B cell (primary cell): ENCODE measurements around the gene DGCR8. TPM values are rescaled to one million over a fixed set of nuclear protein-coding genes. Genes with fewer than 3 reads are reported as not detected.

ENCODE experiments used
- ATAC-seq: fragments of 200-7000 bp; cut with Tn5 transposase; one replicate; pipeline ENCODE4 v1.10.0; 2021; ENCODE audit warnings: low read depth, mild to moderate bottlenecking, moderate number of reproducible peaks, moderate library complexity
- CTCF ChIA-PET: fragments of 350-600 bp; sonication (Branson Sonifier 250); formaldehyde crosslinking; loops from one replicate; lab custom pipeline; 2021; ENCODE audit warnings: antibody characterized with exemption, inconsistent platforms; lab: Charles Lee
- POLR2A ChIA-PET: fragments of 350-600 bp; sonication (Branson Sonifier 250); formaldehyde crosslinking; loops from one replicate; lab custom pipeline; 2021; ENCODE audit warnings: antibody characterized with exemption; lab: Charles Lee
- DNase-seq: peaks from one replicate; pipeline ENCODE4 v3.0.0; 2013
- H2AFZ ChIP-seq: 2 replicates; pipeline ENCODE4 v1.6.1; 2012; ENCODE audit warnings: mild to moderate bottlenecking, low read depth, low read length; ENCODE audit not compliant: insufficient read depth, poor library complexity, severe bottlenecking
- H3K27ac ChIP-seq, 2 donors: 1 replicate in 1 of 2; 2 replicates in 1 of 2; pipeline ENCODE4 v1.5.1; 2012 to 2013; ENCODE audit warnings: low read length in 2 of 2, mild to moderate bottlenecking in 2 of 2, moderate library complexity in 1 of 2
- H3K27me3 ChIP-seq, 4 experiments: fragments of 200-600 bp in 1 of 4; sonication (generic) in 1 of 4; replicated peaks in 1 of 4; 1 replicate in 2 of 4; 2 replicates in 2 of 4; pipeline versions ENCODE4 v1.6.1 to v1.7.0; 2013 to 2016; ENCODE audit warnings: low read length in 3 of 4, mild to moderate bottlenecking in 2 of 4, mixed read lengths in 1 of 4, moderate library complexity in 1 of 4; ENCODE audit not compliant: insufficient read depth in 4 of 4, control insufficient read depth in 3 of 4; ENCODE audit errors: control extremely low read depth in 1 of 4
- H3K36me3 ChIP-seq, 2 experiments: replicated peaks in 1 of 2; 1 replicate in 1 of 2; 2 replicates in 1 of 2; pipeline versions ENCODE4 v1.6.1 to v1.7.1; 2013; ENCODE audit warnings: low read length in 1 of 2; ENCODE audit not compliant: insufficient read depth in 2 of 2, control insufficient read depth in 1 of 2; ENCODE audit errors: control extremely low read depth in 1 of 2, extremely low read depth in 1 of 2
- H3K4me1 ChIP-seq, 2 donors: fragments of 200-600 bp in 1 of 2; sonication (generic) in 1 of 2; 1 replicate in 1 of 2; 2 replicates in 1 of 2; pipeline versions ENCODE4 v1.5.1 to v1.6.1; 2013 to 2017; ENCODE audit warnings: low read length in 2 of 2; ENCODE audit not compliant: control insufficient read depth in 2 of 2, insufficient read depth in 2 of 2
- H3K4me2 ChIP-seq: replicated peaks from 2 replicates; pipeline ENCODE3; 2012; ENCODE audit warnings: mild to moderate bottlenecking, low read depth, low read length; ENCODE audit not compliant: poor library complexity, severe bottlenecking
- H3K4me3 ChIP-seq, 5 experiments: fragments of 200-600 bp in 1 of 5; sonication (generic) in 1 of 5; 1 replicate in 3 of 5; 2 replicates in 2 of 5; pipeline versions ENCODE4 v1.5.1 to v1.7.0; 2011 to 2016; ENCODE audit warnings: low read length in 4 of 5, mild to moderate bottlenecking in 4 of 5, low read depth in 2 of 5, control low read depth in 1 of 5, moderate library complexity in 1 of 5; ENCODE audit not compliant: insufficient read depth in 1 of 5; ENCODE audit errors: control extremely low read depth in 1 of 5, extremely low read depth in 1 of 5
- H3K79me2 ChIP-seq: fragments of 200-600 bp; sonication (generic); one replicate; pipeline ENCODE4 v1.6.0; 2016; ENCODE audit warnings: low read length; ENCODE audit not compliant: control insufficient read depth, insufficient read depth
- H3K9ac ChIP-seq: fragments of 200-600 bp; sonication (generic); 2 replicates; pipeline ENCODE4 v1.6.1; 2017; ENCODE audit warnings: mild to moderate bottlenecking, low read length, moderate library complexity
- H3K9me3 ChIP-seq, 3 donors: one replicate each; pipeline versions ENCODE4 v1.6.1 to v1.7.1; 2013; ENCODE audit warnings: low read length in 2 of 3; ENCODE audit not compliant: control insufficient read depth in 2 of 3, insufficient read depth in 1 of 3; ENCODE audit errors: control extremely low read depth in 1 of 3
- H4K20me1 ChIP-seq: 2 replicates; pipeline ENCODE4 v1.6.0; 2012; ENCODE audit warnings: mild to moderate bottlenecking, low read length; ENCODE audit not compliant: insufficient read depth, control insufficient read depth, poor library complexity, severe bottlenecking
- H3K27ac Mint-ChIP-seq: one replicate; pipeline ENCODE4 v1.8.0; 2021; ENCODE audit warnings: mixed read lengths
- H3K27me3 Mint-ChIP-seq: one replicate; pipeline ENCODE4 v1.8.0; 2021; ENCODE audit warnings: mixed read lengths
- H3K4me1 Mint-ChIP-seq: one replicate; pipeline ENCODE4 v1.8.0; 2021; ENCODE audit warnings: mixed read lengths
- H3K4me3 Mint-ChIP-seq: one replicate; pipeline ENCODE4 v1.8.0; 2021; ENCODE audit warnings: mixed read lengths
- H3K9me3 Mint-ChIP-seq: one replicate; pipeline ENCODE4 v1.8.0; 2022; ENCODE audit warnings: mixed read lengths; ENCODE audit not compliant: insufficient read depth
- EZH2 ChIP-seq: IDR thresholded peaks from 2 replicates; pipeline ENCODE4 v1.6.1; 2012; ENCODE audit warnings: borderline replicate concordance, low read depth, mild to moderate bottlenecking, moderate library complexity, low read length; ENCODE audit not compliant: insufficient read depth, poor library complexity, severe bottlenecking
- WGBS: methylation state at CpG from one replicate; pipeline ENCODE4 v1.1.5; 2013; ENCODE audit warnings: missing lambda C conversion rate; ENCODE audit not compliant: insufficient coverage; 5-methylcytosine and 5-hydroxymethylcytosine counted together
- intact Hi-C: fragments of 100-400 bp; cut with micrococcal nuclease; formaldehyde crosslinking; loops from one replicate; pipeline ENCODE4 v1.10.0; 2022
- polyA plus RNA-seq: library from polyadenylated mRNA; depleted of rRNA; stranded (reverse); fragments of >200 nt; gene quantifications from 2 replicates; pipeline ENCODE4 v1.2.3, GENCODE V29; 2012
- total RNA-seq, 2 donors: library from RNA; stranded (reverse); fragments of 120-200 nt in 1 of 2; gene quantifications; 1 replicate in 1 of 2; 2 replicates in 1 of 2; pipeline versions ENCODE4 v1.2.3 to v1.2.4, GENCODE V29; 2013 to 2022
- TF ChIP-seq, protein P1 (sequence below): fragments of 200-600 bp; IDR thresholded peaks from one replicate; pipeline ENCODE4 v1.8.0; 2022; ENCODE audit warnings: antibody characterized with exemption, mild to moderate bottlenecking

The DGCR8 gene
- total and polyA plus RNA-seq, 2 donors (not counting 1 experiment from before 2014, with no cell fraction given) = 19.6 to 43.2 TPM

DNA sequence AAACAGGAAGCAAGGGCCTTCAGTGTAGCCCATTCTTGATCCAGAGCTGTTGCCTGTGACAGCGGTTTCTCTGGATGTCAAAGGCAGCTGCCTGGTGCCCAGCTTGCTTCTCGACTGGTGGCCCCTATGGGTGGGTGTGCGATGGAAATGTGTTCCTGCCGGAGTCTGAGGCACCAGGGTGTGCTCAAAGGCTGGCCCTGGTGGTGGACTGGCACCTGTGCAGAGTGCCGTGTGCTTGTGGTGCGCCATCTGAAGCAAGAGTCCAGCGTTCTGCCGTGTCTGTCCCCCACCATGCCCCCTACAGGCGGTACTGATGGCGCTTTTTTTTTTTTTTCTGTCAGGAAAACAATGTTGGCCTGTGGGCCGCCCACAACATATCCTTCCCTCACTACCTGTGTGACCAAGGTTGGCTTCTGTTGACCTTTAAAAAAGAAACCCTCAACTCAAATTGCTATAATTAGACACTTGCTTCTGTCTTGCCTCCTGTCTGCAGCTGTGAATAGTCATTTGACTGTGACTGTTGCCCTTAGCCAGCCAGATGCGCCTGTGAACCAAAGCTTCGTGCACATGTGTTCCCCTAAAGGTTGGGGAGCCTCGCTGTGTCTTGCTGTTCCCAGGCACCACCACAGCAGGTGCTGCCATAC lies 31.1 kb downstream of the DGCR8 start:
- no peak overlapping the region for H3K9ac ChIP-seq
- Mint-ChIP-seq H3K9me3 (no peaks in the 10 kb centered on the region), H3K27ac (peak overlapping the region; percentile 84), H3K4me1 (peaks cover 14% of the 10 kb centered on the region), H3K4me3 (no peak overlapping the region), H3K27me3 (no peaks in the 10 kb centered on the region)
- ATAC-seq (peak; percentile 72), DNase-seq (peak; percentile 52)
- H3K27ac ChIP-seq = peak overlapping the region in 1 of 2 donors; percentile 59
- CTCF ChIA-PET = interaction anchor here (0.7 to 1.6 kb wide), 8 partner anchors 9 to 340 kb away, joined by 3 to 5 read pairs (median 3); partner anchors contain the start of gene TANGO2
- TF ChIP-seq, protein P1, sequence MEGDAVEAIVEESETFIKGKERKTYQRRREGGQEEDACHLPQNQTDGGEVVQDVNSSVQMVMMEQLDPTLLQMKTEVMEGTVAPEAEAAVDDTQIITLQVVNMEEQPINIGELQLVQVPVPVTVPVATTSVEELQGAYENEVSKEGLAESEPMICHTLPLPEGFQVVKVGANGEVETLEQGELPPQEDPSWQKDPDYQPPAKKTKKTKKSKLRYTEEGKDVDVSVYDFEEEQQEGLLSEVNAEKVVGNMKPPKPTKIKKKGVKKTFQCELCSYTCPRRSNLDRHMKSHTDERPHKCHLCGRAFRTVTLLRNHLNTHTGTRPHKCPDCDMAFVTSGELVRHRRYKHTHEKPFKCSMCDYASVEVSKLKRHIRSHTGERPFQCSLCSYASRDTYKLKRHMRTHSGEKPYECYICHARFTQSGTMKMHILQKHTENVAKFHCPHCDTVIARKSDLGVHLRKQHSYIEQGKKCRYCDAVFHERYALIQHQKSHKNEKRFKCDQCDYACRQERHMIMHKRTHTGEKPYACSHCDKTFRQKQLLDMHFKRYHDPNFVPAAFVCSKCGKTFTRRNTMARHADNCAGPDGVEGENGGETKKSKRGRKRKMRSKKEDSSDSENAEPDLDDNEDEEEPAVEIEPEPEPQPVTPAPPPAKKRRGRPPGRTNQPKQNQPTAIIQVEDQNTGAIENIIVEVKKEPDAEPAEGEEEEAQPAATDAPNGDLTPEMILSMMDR = peak; percentile 35
- TF ChIP-seq EZH2 = no peak
- POLR2A ChIA-PET = interaction anchor here (0.7 kb wide), 1 partner anchor 916 kb away, joined by 9 read pairs; no protein-coding TSS in a partner anchor
- no peak overlapping the region for H2AFZ ChIP-seq
- intact Hi-C loops = loop anchor here (10.0 kb wide), 1 partner anchor 744 kb away; the partner anchor contains the start of genes PI4KA and SNAP29
- no peak overlapping the region for H3K4me2 ChIP-seq
- H3K4me3 ChIP-seq = no peak overlapping the region
- peaks cover 12% of the 10 kb centered on the region for H3K79me2 ChIP-seq
- peaks cover 4% of the 10 kb centered on the region for H4K20me1 ChIP-seq
- H3K27me3 ChIP-seq = no peaks in the 10 kb centered on the region
- no peaks in the 10 kb centered on the region for H3K9me3 ChIP-seq
- H3K36me3 ChIP-seq = peaks cover 0 to 62% of the 10 kb centered on the region in 2 experiments
- 51% methylated on average over 13 of the region's 14 CpGs for WGBS
- peaks cover 4 to 19% of the 10 kb centered on the region in 2 donors for H3K4me1 ChIP-seq
